GDM1 (cell line): ENCODE data around the gene GFM2.
A peak's percentile ranks its signal among the peaks of the same experiment; 100 is the strongest.
"Not testable (repeated sequence)": the region's sequence is repeated elsewhere in the genome, so short reads cannot be mapped to it uniquely, and the experiment has no call there.

Experiments used
- DNase-seq: peaks from one replicate; lab custom pipeline; 2025; lab: John Stamatoyannopoulos, UW

GFM2 gene

DNA sequence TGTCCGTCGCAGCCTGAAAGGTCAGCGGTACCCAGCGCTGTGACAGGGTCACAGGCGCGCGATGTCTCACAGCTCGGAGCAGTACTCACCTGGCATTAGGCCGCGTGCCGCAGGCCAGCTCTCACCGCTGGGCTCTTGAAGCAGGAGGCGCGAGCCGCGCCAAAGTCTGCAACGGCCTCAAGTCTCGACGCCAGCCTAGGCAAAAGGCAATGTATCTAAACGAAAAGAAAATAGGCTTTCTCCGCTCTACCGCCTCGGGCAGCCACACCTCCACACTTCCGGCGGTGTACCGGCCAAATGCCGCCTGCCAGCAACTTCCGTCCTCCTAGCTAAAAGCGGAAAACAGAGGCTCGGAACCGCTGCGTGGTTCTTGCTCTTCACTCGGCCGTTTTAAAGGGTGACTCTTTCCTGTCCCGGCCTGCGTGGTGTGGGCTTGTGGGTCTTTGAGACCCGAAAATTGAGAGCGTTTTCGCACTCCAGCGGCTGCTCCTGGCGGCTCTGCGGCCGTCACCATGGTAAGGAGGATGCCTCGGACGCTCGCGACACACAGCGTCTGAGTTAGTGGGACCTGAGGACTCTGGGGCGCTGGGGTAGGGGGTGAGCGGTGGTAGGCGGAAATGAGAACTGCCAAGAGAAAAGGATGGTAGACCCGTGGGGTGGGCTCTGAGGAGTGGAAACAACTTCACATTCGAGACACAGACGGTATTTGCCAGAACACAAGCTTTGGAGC is at the start of gene GFM2, which contains the start of gene NSA2:
GFM2 (minus strand) TSS at position 269 of the 730 bp plus-strand sequence. CDS start 3,375 bp downstream, outside the sequence.
NSA2 (plus strand) TSS at position 401 of the 730 bp plus-strand sequence; CDS start at position 513, 112 bp downstream.
- DNase-seq: peak; percentile 86

GRCh38 chr5:74810915-74811314 is 44.0 kb upstream of the GFM2 start:
- no peak for DNase-seq

GRCh38 chr5:74801941-74802340 is 35.0 kb upstream of the GFM2 start:
- no peak for DNase-seq

DNA sequence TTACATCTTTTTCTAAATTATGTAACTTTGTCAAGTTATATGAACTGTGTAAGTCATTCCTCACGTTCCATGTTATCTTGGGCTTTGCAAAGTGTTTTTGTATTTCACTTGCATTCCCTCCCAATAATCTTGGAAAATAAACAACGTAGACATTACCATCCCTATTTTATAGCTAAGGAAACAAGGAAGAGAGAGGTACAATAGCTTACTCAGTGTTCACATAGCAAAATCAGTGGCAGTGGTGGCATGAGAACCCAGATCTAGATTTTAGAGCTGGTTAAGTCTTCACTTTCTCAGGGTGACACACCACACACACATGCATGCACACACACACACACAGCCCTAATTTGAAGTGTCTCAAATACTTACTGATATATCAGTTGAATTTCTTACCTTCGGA is 34.3 kb upstream of the GFM2 start:
- DNase-seq: no peak

GRCh38 chr5:74798977-74799911 is 32.3 kb upstream of the GFM2 start:
- DNase-seq: no peak

DNA sequence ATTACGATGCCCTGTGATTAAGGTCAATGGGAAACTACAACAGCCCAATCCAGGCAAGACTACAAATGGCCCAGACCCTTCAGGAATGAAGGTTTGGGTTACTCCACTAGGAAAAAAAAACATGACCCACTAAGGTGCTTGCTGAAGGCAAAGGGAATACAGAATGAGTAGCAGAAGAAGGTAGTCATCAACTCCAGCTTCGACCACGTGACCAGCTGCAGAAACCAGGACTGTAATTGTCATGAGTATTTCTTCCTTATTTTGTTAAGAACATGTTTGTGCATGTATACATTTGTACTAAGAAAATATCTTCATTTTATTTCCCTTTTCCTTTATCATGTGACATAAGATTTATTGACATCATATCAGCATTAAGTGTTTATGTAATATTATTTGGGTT is 24.8 kb upstream of the GFM2 start:
- not testable (repeated sequence) for DNase-seq

DNA sequence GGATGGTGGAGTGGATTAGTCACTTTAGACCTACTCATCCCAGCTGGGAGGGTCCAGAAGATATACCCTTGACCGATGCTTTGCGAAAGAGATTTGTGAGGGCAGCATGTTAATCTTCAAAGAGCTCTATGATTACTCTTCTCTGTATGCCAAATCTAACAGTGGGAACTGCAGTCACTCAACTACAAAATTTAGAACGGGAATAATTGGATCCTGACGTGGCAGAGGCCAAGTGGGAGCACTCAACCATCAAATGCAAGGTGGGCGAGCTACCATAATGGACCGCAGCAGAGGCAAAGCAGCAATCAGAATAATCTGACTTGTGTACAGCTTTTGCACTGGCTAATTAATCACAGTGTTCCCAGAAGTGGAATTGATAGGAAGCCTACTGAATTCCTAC is 20.5 kb upstream of the GFM2 start:
- DNase-seq: no peak

- DNase-seq: no peak
Measured at GRCh38 chr5:74786851-74787250, 19.9 kb upstream of the GFM2 start.

GRCh38 chr5:74778609-74779008 is 11.7 kb upstream of the GFM2 start:
- DNase-seq: no peak

- no peak for DNase-seq
Measured at GRCh38 chr5:74772359-74772758, 5.4 kb upstream of the GFM2 start.

DNA sequence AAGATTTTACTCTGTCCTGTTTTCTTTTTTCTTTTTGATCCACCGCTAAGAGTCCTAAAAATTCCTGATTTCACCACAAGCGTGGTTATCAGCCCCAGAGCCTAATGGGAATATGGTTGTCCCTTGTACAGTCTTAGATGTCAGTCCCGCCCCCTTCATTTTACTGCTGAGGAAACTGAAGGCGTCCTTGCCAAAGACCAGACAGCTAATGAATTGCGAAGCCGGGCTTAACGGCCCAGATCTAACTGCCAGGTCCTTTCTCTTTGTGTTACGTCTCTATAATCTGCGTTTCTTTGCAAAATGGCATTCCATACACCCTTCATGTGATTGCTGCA is 629 bp upstream of the GFM2 start:
- no peak for DNase-seq

DNA sequence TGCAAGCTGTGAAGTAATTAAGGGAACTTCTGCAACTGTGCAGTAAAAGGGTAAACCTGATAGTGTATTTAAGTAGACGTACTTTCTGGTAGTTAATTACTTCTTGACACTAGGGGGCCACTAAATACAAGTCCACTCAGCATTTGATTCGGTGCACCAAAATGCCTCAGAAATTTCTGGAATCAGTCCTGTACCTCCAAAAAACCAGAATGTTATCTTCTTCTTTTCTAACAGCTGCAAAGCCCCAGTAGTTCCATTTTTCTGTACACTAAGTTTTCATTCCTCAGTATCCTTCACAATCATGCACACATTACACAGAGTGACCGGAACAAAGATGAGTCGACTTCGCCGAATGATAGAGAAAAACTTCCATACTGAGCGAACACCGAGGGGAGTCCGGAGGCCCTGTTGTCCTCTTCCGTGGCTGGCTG is 484 bp downstream of the GFM2 start:
- no peak for DNase-seq

DNA sequence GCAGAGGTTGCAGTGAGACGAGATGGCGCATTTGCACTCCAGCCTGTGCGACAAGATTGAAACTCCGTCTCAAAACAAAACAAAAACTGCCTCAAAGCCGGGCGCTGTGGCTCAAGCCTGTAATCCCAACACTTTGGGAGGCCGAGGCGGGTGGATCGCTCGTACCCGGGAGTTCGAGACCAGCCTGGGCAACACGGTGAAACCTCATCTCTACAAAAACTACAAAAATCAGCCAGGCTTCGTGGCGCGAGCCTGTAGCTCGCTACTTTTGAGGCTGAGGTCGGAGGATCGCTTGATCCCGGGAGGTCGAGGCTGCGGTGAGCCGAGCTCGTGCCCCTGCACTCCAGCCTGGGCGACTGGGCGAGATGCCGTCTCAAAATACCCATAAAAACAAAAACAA is 988 bp downstream of the GFM2 start:
- DNase-seq: no peak

- no peak for DNase-seq
Measured at GRCh38 chr5:74765201-74765600, 1.7 kb downstream of the GFM2 start.

DNA sequence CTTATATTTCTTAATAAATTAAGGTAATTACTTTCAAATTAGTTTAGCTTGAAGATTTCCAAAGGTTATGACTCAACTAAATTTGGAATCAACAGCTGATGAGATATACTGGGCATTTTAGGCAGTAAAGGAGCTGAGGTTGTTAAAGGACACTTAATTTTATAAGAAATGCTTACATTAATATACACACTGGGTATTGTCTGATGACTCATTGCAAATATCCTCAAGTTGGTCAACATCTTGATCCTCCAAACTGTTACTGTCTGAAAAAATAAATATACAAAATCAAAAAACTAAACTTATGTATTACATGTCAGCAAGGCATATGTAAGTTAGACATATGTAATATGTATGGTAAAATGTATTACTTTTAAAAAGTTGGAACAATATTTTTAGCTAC is 3.4 kb downstream of the GFM2 start:
- no peak for DNase-seq

DNA sequence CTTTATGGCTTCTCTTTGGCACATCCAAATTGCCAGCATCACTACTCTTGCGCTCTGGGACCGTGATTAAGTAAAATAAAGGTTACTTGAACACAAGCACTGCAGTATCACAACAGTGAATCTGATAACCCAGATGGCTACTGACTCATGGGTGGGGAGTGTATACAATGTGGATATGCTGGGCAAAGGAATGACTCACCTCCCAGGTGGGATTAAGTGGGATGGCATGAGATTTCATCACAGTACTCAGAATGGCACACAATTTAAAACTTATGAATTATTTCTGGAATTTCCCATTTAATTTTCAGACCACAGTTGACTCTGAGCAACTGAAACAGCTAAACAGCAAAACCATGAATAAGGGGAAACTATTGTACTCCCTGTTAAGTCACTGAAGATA is 4.3 kb downstream of the GFM2 start:
- DNase-seq: no peak

- DNase-seq: no peak
Measured at GRCh38 chr5:74761241-74761640, 5.7 kb downstream of the GFM2 start.

DNA sequence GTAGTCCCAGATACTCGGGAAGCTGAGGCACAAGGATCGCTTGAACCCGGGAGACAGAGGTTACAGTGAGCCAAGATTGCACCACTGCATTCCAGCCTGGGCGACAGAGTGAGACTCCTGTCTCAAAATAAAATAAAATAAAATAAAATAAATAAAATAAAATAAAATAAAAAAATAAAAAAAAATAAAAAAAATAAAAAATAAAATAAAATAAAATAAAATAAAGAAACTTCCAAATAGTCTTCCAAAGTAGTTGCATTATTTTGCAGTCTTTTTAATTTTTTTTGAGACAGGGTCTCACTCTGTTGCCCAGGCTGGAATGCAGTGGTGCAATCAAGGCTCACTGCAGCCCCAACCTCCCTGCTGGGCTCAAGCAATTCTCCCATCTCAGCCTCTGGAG is 18.2 kb downstream of the GFM2 start:
- not testable (repeated sequence) for DNase-seq

DNA sequence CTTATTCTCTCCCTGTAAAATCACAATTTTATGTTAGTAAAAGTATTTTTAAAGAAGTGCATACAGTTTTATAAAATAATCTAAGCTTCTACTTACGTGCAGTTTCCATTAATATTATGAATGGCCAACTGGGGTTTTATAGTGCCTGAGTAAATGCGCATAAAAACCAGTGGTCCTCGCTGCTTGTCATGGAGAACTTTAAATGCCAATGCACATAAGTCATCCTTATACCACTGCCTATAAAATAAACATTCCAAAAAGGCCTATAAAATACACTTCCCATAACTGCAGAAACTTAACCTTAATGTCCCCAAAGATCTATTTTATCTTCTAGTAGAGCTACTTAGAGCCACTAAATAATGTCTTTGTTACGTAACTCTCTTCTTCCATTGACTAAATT is 28.5 kb downstream of the GFM2 start:
- no peak for DNase-seq

DNA sequence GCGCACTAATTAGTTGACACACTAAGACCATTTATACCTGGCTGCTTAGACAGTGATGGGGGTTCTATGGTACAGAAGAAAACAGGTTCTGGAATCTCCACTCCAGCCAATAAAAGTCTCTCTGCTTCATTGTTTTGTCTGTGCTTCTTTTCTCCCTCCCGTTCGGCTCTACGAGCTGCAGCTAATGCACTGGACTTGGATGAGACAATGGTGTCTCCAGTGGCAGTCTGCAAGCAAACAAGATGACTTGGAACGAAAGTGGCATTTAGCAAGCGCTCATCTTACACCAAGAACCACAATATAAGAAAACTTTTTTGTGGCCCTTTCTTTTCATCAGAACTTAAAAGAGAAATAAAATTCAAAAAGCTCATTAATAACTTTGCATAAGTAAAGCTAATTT is 30.2 kb downstream of the GFM2 start:
- DNase-seq: no peak

GRCh38 chr5:74725331-74725730 is 41.6 kb downstream of the GFM2 start:
- no peak for DNase-seq

- DNase-seq: no peak
Measured at GRCh38 chr5:74722271-74722670, 44.6 kb downstream of the GFM2 start.

- no peak for DNase-seq
Measured at GRCh38 chr5:74717596-74717995, 49.3 kb downstream of the GFM2 start.
